Peyer's patch (tissue), 4 donors: Measurements from ENCODE around the gene MRPL14. TPM values are rescaled to one million over a fixed set of nuclear protein-coding genes. Genes with fewer than 3 reads are reported as not detected.

Experiments used
- DNase-seq, 3 donors: peaks; one replicate each; pipeline ENCODE4 v3.0.0-alpha.2; 2017 to 2019
- H3K27ac ChIP-seq, 4 donors: fragments of 200-600 bp; sonication (generic); one replicate each; pipeline ENCODE4 v1.5.1; 2016 to 2019
- H3K27me3 ChIP-seq, 2 donors: fragments of 200-600 bp; sonication (generic); one replicate each; pipeline ENCODE4 v1.5.1; 2019
- H3K36me3 ChIP-seq, 3 donors: fragments of 200-600 bp; sonication (generic); one replicate each; pipeline ENCODE4 v1.5.1; 2016 to 2019
- H3K4me1 ChIP-seq, 4 donors: fragments of 200-600 bp; sonication (generic); one replicate each; pipeline ENCODE4 v1.5.1; 2016 to 2019
- H3K4me3 ChIP-seq, 4 donors: fragments of 200-600 bp; sonication (generic); 1 replicate in 3 of 4; 2 replicates in 1 of 4; pipeline ENCODE4 v1.5.1; 2016 to 2019; ENCODE audit warnings: mild to moderate bottlenecking in 1 of 4
- H3K9me3 ChIP-seq, 4 donors: fragments of 200-600 bp; sonication (generic); one replicate each; pipeline ENCODE4 v1.5.1; 2016 to 2019; ENCODE audit warnings: mild to moderate bottlenecking in 1 of 4
- CTCF ChIP-seq, 6 experiments: fragments of 450-650 bp in 4 of 6; fragments of 200-600 bp in 2 of 6; sonication (generic) in 1 of 6; IDR thresholded peaks; one replicate each; pipeline ENCODE4 v1.5.1; 2017 to 2019; ENCODE audit warnings: antibody characterized with exemption in 6 of 6, mild to moderate bottlenecking in 3 of 6, moderate library complexity in 1 of 6
- POLR2A ChIP-seq, 2 donors: fragments of 450-650 bp; IDR thresholded peaks; one replicate each; pipeline ENCODE4 v1.5.1; 2017; ENCODE audit warnings: antibody characterized with exemption in 2 of 2, mild to moderate bottlenecking in 2 of 2, moderate library complexity in 2 of 2
- total RNA-seq, 4 donors: library from RNA; depleted of rRNA; stranded (reverse); fragments of >200 nt; gene quantifications; one replicate each; pipeline ENCODE4 v1.1.0, GENCODE V29; 2016

The MRPL14 gene
- total RNA-seq, 4 donors from 2014 or later, result 35.5 to 51.1 (median 42.6) TPM

DNA sequence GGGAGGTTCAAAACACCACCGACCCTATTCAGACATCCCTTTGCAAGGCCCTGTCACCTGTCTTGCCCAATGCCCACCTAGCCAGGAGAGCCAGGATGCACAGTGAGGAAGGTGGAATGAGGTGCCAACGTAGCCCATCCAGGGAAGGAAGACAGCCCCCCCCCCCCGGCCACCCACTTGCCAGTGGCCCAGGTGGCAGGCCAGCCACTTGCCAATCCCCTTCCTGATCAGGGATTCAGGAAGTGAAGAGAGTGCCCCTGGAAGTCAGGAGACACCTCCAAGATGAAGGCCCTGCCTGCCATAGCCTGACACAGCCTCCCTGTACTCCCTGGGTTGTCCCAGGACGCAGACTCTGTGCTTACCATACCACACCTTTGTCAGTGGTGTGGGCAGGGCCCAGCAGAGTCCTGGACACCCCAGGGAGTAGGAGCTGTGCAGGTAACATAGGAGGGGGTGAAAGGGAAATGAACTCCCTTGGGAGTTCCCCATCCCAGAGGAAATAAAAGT, 54.7 kb downstream of the MRPL14 start:
- no peaks in the 10 kb centered on the region for H3K36me3 ChIP-seq
- H3K4me1 ChIP-seq, result peaks cover 0 to 39% (median 11%) of the 10 kb centered on the region in 4 donors
- H3K4me3 ChIP-seq, result peak overlapping the region in 3 of 4 donors; percentile 49 to 60 (median 59)
- H3K9me3 ChIP-seq, result no peaks in the 10 kb centered on the region
- TF ChIP-seq POLR2A (IDR thresholded peaks at IDR 0.05) (no peak), CTCF (IDR thresholded peaks at IDR 0.05) (no peak)
- DNase-seq, result no peak
- peak overlapping the region; percentile 26 to 77 (median 42) for H3K27ac ChIP-seq
- H3K27me3 ChIP-seq, result no peaks in the 10 kb centered on the region

DNA sequence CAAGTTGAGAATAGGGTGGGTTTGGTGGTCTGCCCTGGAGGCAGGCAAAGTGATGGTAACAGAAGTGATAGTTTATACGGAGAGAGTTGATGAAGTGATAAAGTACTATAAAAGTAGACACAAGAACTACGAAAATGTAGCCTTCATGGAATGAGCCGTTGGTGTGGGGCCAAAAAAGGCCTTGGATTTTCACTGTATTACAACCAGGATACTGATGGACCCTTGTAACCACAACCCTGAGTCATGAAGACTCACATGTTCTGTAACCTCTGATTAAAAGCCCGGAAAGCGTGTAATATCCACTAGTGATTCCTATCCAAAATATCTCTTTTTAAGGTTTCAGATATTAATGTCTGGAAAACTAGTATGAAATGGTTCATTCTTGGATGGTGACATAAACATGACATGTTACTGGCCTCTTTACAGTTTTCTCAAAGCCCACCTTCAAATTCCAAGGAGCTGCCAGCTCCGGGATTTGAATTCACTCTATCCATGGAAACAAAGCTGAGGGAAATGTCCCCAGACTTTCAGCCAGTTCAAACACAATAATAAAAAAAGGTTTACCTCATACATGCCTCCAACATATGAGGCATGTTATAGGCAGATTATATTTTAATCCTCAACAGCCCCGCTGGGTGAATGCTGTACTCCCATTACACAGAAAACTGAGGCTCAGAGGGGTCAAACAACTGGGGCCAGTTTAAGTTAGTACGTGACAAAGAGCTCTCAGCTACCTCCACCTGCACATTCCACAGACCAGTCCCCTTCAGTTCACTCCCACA, 55.4 kb downstream of the MRPL14 start:
- TF ChIP-seq CTCF (IDR thresholded peaks at IDR 0.05) (no peak), POLR2A (IDR thresholded peaks at IDR 0.05) (no peak)
- Histone ChIP-seq H3K27me3 (no peaks in the 10 kb centered on the region), H3K4me1 (peaks cover 0 to 34% (median 11%) of the 10 kb centered on the region in 4 donors), H3K4me3 (no peak overlapping the region), H3K9me3 (no peaks in the 10 kb centered on the region), H3K36me3 (no peaks in the 10 kb centered on the region), H3K27ac (peak overlapping the region in 1 of 4 donors; percentile 26)
- no peak for DNase-seq

DNA sequence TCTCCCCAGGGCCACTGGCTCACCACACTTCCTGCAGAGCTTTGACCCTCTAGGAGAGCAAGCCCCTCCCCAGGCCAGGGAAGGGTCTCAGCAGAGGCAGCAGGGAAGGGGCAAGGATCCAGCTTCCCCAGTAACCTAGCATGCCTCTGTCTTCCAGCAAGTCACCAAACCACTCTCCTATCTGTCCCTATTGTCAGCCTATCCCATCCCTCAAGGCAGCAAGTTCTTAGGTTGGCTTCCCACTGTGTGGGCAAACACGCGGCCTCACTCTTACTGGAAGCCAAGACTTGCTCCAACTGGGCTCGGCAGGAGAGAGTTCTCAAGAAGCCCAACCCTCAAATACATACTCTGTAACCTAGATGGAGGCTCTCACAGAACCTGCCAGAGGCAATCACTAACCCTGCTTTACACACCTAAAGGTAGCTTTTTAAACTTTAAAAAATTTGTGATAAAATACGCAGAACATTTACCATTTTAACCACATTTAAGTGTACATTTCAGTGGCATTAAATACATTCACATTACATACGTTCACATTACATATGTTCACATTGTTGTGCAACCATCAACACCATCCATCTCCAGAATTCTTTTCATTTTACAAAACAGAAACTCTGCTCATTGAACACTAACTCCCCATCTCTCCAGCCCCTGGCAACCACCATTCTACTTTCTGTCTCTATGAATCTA, 58.5 kb downstream of the MRPL14 start:
- Histone ChIP-seq H3K4me1 (peaks cover 0 to 16% (median 3%) of the 10 kb centered on the region in 4 donors), H3K36me3 (no peaks in the 10 kb centered on the region), H3K9me3 (no peaks in the 10 kb centered on the region), H3K27ac (no peak overlapping the region), H3K4me3 (no peak overlapping the region), H3K27me3 (no peaks in the 10 kb centered on the region)
- no peak for DNase-seq
- TF ChIP-seq POLR2A (IDR thresholded peaks at IDR 0.05) (no peak), CTCF (IDR thresholded peaks at IDR 0.05) (no peak)

- no peak for DNase-seq
- Histone ChIP-seq H3K4me1 (peaks cover 0 to 5% (median 0%) of the 10 kb centered on the region in 4 donors), H3K27ac (no peak overlapping the region), H3K27me3 (no peaks in the 10 kb centered on the region), H3K4me3 (no peak overlapping the region), H3K9me3 (no peaks in the 10 kb centered on the region), H3K36me3 (no peaks in the 10 kb centered on the region)
- TF ChIP-seq POLR2A (IDR thresholded peaks at IDR 0.05), result no peak
- TF ChIP-seq CTCF (IDR thresholded peaks at IDR 0.05), result no peak
These were observed 59.8 kb downstream of the MRPL14 start for GRCh38 chr6:44067173-44068139.
